ENCODE data around the gene OR6C65. TPM values are rescaled to one million over a fixed set of nuclear protein-coding genes. Genes with fewer than 3 reads are reported as not detected.
"Not testable (repeated sequence)": the region's sequence is repeated elsewhere in the genome, so short reads cannot be mapped to it uniquely, and the experiment has no call there.

The OR6C65 gene
- polyA plus RNA-seq (ENCODE audit: insufficient read length in 12 of 12), result not detected
- long read RNA-seq, donor 1, result 0 reads
- long read RNA-seq, donor 2, result 0 reads
- long read RNA-seq, donor 3, result 0 reads
- long read RNA-seq, donor 4, result 0 reads
- long read RNA-seq, donor 5, result 0 reads
- long read RNA-seq, donor 6, result 0 reads
- long read RNA-seq, donor 7, result 0 reads
- long read RNA-seq, donor 8, result 0 reads
- long read RNA-seq, donor 9, result 0 reads
- long read RNA-seq, donor 10, result 0 reads
- long read RNA-seq, donor 11, result 0 reads

- DNase-seq, result no peak
Observed at GRCh38 chr12:55400229-55400628, at the start of gene OR6C65. Gene OR6C65, plus strand, starts transcription at chr12:55400529. Its CDS starts 0 bp downstream, at chr12:55400529.

GRCh38 chr12:55355338-55355737, 45.0 kb upstream of the OR6C65 start:
- DNase-seq, result not testable (repeated sequence)

GRCh38 chr12:55362675-55363074, 37.7 kb upstream of the OR6C65 start, which contains the start of gene OR6C75:
Gene OR6C75, plus strand, starts transcription at chr12:55362975. Its CDS starts 2,136 bp downstream, at chr12:55365111.
- no peak for DNase-seq

GRCh38 chr12:55365086-55365485, 35.2 kb upstream of the OR6C65 start:
- no peak for DNase-seq

- DNase-seq, result no peak
Observed at GRCh38 chr12:55372521-55372920, 27.8 kb upstream of the OR6C65 start.

- no peak for DNase-seq
Observed at GRCh38 chr12:55385891-55386290, 14.4 kb upstream of the OR6C65 start.

- no peak for DNase-seq
Observed at GRCh38 chr12:55392032-55392795, 8.1 kb upstream of the OR6C65 start.

- DNase-seq, result no peak
Observed at GRCh38 chr12:55396326-55396725, 4.0 kb upstream of the OR6C65 start.

- DNase-seq, result no peak
Observed at GRCh38 chr12:55407866-55408265, 7.5 kb downstream of the OR6C65 start.

- not testable (repeated sequence) for DNase-seq
Observed at GRCh38 chr12:55409133-55409532, 8.8 kb downstream of the OR6C65 start.

- not testable (repeated sequence) for DNase-seq
Observed at GRCh38 chr12:55412138-55412537, 11.8 kb downstream of the OR6C65 start.

- DNase-seq, result not testable (repeated sequence)
Observed at GRCh38 chr12:55413498-55414388, 13.4 kb downstream of the OR6C65 start.

GRCh38 chr12:55414396-55414823, 14.1 kb downstream of the OR6C65 start:
- not testable (repeated sequence) for DNase-seq

- DNase-seq, result not testable (repeated sequence)
Observed at GRCh38 chr12:55414889-55415288, 14.6 kb downstream of the OR6C65 start.

- no peak for DNase-seq
Observed at GRCh38 chr12:55416961-55417360, 16.6 kb downstream of the OR6C65 start.

- DNase-seq, result no peak
Observed at GRCh38 chr12:55420307-55420962, 20.1 kb downstream of the OR6C65 start.

- DNase-seq, result no peak
Observed at GRCh38 chr12:55425954-55426353, 25.6 kb downstream of the OR6C65 start, which contains the start of gene OR6C76. Gene OR6C76, plus strand, starts transcription at chr12:55426254. Its CDS starts 0 bp downstream, at chr12:55426254.

- DNase-seq, result no peak
Observed at GRCh38 chr12:55428331-55429243, 28.3 kb downstream of the OR6C65 start.

- DNase-seq, result not testable (repeated sequence)
Observed at GRCh38 chr12:55441233-55441632, 40.9 kb downstream of the OR6C65 start.

GRCh38 chr12:55443776-55444175, 43.4 kb downstream of the OR6C65 start, which contains the start of gene OR6C2:
Gene OR6C2, plus strand, starts transcription at chr12:55444076. Its CDS starts 8,138 bp downstream, at chr12:55452214.
- DNase-seq, result no peak

All from muscle of arm (tissue), 14 donors.